Activated B cell treated with CpG ODN at 0.5 μM for 24 hours (primary cell): ENCODE measurements around the gene CAMK2A. TPM values are rescaled to one million over a fixed set of nuclear protein-coding genes. Genes with fewer than 3 reads are reported as not detected.

ENCODE experiments used
- ATAC-seq: fragments of 200-7000 bp; cut with Tn5 transposase; one replicate; pipeline ENCODE4 v1.10.0; 2021; ENCODE audit warnings: low read depth, mild to moderate bottlenecking, moderate library complexity
- CTCF ChIA-PET: fragments of 350-600 bp; sonication (Branson Sonifier 250); formaldehyde crosslinking; loops from one replicate; lab custom pipeline; 2021; ENCODE audit warnings: antibody characterized with exemption; lab: Charles Lee
- POLR2A ChIA-PET: fragments of 350-600 bp; sonication (Branson Sonifier 250); formaldehyde crosslinking; loops from one replicate; lab custom pipeline; 2021; ENCODE audit warnings: antibody characterized with exemption; lab: Charles Lee
- DNase-seq: peaks from one replicate; pipeline ENCODE4 v3.0.0; 2022
- H3K27ac Mint-ChIP-seq: one replicate; pipeline ENCODE4 v1.8.0; 2020; ENCODE audit warnings: mixed read lengths
- H3K27me3 Mint-ChIP-seq: one replicate; pipeline ENCODE4 v1.8.0; 2021; ENCODE audit warnings: mixed read lengths
- H3K36me3 Mint-ChIP-seq: one replicate; pipeline ENCODE4 v1.8.0; 2021; ENCODE audit warnings: low read depth, mixed read lengths
- H3K4me1 Mint-ChIP-seq: one replicate; pipeline ENCODE4 v1.8.0; 2021; ENCODE audit warnings: mixed read lengths
- H3K4me3 Mint-ChIP-seq: one replicate; pipeline ENCODE4 v1.8.0; 2020; ENCODE audit warnings: mild to moderate bottlenecking, mixed read lengths
- H3K9me3 Mint-ChIP-seq: one replicate; pipeline ENCODE4 v1.8.0; 2020; ENCODE audit warnings: mixed read lengths
- CTCF ChIP-seq: fragments of 200-600 bp; IDR thresholded peaks from one replicate; pipeline ENCODE4 v1.8.0; 2022; ENCODE audit warnings: antibody characterized with exemption, mild to moderate bottlenecking
- intact Hi-C: fragments of 100-400 bp; cut with micrococcal nuclease; formaldehyde crosslinking; loops from one replicate; pipeline ENCODE4 v1.15.1; 2024
- total RNA-seq: library from RNA; stranded (reverse); gene quantifications from 2 replicates; pipeline ENCODE4 v1.2.3, GENCODE V29; 2022

Gene CAMK2A
- total RNA-seq, 1 donor from 2014 or later = not detected

GRCh38 chr5:150300496-150301169, 11.1 kb upstream of the CAMK2A start:
- intact Hi-C loops = no loop called here
- ChIA-PET POLR2A (no interaction called here), CTCF (no interaction called here)
- Mint-ChIP-seq H3K4me3 (no peak overlapping the region), H3K36me3 (no peaks in the 10 kb centered on the region), H3K27me3 (peaks cover 36% of the 10 kb centered on the region), H3K4me1 (peaks cover 2% of the 10 kb centered on the region), H3K27ac (no peak overlapping the region), H3K9me3 (no peaks in the 10 kb centered on the region)
- ATAC-seq (no peak), DNase-seq (no peak)
- TF ChIP-seq CTCF = no peak

GRCh38 chr5:150299571-150300327, 10.2 kb upstream of the CAMK2A start:
- ChIA-PET CTCF (no interaction called here), POLR2A (no interaction called here)
- Mint-ChIP-seq H3K9me3 (no peaks in the 10 kb centered on the region), H3K36me3 (no peaks in the 10 kb centered on the region), H3K4me1 (peaks cover 2% of the 10 kb centered on the region), H3K4me3 (no peak overlapping the region), H3K27ac (no peak overlapping the region), H3K27me3 (peaks cover 36% of the 10 kb centered on the region)
- intact Hi-C loops = no loop called here
- no peak for DNase-seq
- no peak for ATAC-seq
- no peak for TF ChIP-seq CTCF

GRCh38 chr5:150298701-150299451, 9.3 kb upstream of the CAMK2A start:
- Mint-ChIP-seq H3K4me3 (no peak overlapping the region), H3K9me3 (no peaks in the 10 kb centered on the region), H3K27ac (no peak overlapping the region), H3K36me3 (no peaks in the 10 kb centered on the region), H3K27me3 (peaks cover 31% of the 10 kb centered on the region), H3K4me1 (peaks cover 2% of the 10 kb centered on the region)
- ChIA-PET CTCF (no interaction called here), POLR2A (no interaction called here)
- no peak for ATAC-seq
- TF ChIP-seq CTCF = no peak
- no peak for DNase-seq
- intact Hi-C loops = no loop called here

GRCh38 chr5:150297934-150298595, 8.5 kb upstream of the CAMK2A start:
- no peak overlapping the region for H3K4me3 Mint-ChIP-seq
- H3K9me3 Mint-ChIP-seq = no peaks in the 10 kb centered on the region
- H3K27me3 Mint-ChIP-seq = peaks cover 24% of the 10 kb centered on the region
- ChIA-PET POLR2A (no interaction called here), CTCF (no interaction called here)
- H3K4me1 Mint-ChIP-seq = peaks cover 2% of the 10 kb centered on the region
- DNase-seq = no peak
- no peak for TF ChIP-seq CTCF
- no peaks in the 10 kb centered on the region for H3K36me3 Mint-ChIP-seq
- no peak overlapping the region for H3K27ac Mint-ChIP-seq
- intact Hi-C loops = no loop called here
- no peak for ATAC-seq
